ENCODE data around the gene CASK.

DNA sequence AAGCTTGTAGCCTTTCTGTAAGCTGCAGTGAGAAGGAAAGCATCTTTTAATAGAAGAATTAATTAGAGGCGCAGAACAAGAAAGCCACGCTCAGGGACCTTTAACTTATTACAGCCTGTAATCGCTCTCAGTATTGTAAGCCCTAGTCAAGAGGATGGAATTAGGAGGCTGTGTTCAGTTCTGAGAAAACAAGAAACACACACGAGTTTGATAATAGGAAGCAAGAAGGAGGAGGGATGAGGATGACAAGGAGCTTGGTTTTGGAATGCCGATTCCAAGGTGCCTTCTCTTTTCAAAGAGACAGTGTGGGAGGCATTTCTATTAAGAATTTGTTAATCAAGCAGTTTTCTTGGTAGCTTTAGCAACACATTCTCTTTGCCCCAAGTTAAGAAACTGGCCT is 406.9 kb downstream of the CASK start:
- TF ChIP-seq, protein P1, sequence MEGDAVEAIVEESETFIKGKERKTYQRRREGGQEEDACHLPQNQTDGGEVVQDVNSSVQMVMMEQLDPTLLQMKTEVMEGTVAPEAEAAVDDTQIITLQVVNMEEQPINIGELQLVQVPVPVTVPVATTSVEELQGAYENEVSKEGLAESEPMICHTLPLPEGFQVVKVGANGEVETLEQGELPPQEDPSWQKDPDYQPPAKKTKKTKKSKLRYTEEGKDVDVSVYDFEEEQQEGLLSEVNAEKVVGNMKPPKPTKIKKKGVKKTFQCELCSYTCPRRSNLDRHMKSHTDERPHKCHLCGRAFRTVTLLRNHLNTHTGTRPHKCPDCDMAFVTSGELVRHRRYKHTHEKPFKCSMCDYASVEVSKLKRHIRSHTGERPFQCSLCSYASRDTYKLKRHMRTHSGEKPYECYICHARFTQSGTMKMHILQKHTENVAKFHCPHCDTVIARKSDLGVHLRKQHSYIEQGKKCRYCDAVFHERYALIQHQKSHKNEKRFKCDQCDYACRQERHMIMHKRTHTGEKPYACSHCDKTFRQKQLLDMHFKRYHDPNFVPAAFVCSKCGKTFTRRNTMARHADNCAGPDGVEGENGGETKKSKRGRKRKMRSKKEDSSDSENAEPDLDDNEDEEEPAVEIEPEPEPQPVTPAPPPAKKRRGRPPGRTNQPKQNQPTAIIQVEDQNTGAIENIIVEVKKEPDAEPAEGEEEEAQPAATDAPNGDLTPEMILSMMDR (IDR thresholded peaks at IDR 0.05): no peak
- TF ChIP-seq POLR2A (IDR thresholded peaks at IDR 0.05): no peak

Measured in right lobe of liver (tissue), 4 donors.